GM18861 (cell line): Measurements from ENCODE around the gene GPR107.

Source experiments
- ATAC-seq: cut with Tn5 transposase; IDR thresholded peaks from one replicate; pipeline ENCODE4 v1.9.1; 2021; ENCODE audit not compliant: unreplicated experiment

The GPR107 gene

DNA sequence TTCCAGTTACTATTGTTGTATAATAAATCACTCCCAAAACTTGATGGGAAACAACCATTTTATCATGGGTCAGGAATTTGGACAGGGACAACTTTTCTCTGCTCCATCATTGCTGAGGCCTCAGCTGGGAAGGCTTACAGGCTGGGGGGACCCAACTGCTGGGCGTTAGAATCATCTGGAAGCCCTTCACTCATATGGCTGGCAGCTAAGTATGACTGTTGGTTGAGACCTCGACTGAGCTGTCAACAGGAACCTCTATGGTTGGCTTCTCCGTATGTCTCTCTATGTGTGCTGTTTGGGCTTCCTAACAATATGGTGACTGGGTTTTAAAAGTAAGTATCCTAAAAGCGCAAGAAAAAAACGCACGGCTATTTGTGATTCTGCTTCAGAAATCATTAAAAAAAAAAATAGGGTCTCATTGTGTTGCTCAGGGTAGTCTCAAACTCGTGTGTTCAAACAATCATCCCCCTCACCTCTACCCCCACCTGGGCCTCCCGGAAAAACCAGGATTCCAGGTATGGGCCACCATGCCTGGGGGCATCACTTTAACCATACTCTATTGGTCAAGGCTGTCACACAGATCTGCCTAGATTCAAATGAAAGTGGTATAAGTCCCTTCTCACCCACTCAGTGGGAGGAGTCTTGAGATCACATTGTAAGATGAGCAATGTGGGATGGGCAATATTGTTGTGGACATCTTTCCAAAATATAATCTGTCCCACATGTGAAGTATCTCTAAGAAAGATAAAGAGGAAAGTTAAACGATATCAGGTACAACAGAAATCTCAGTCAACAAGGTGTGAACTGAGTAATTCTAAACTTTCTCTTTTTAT is 26.0 kb upstream of the GPR107 start:
- no peak for ATAC-seq

DNA sequence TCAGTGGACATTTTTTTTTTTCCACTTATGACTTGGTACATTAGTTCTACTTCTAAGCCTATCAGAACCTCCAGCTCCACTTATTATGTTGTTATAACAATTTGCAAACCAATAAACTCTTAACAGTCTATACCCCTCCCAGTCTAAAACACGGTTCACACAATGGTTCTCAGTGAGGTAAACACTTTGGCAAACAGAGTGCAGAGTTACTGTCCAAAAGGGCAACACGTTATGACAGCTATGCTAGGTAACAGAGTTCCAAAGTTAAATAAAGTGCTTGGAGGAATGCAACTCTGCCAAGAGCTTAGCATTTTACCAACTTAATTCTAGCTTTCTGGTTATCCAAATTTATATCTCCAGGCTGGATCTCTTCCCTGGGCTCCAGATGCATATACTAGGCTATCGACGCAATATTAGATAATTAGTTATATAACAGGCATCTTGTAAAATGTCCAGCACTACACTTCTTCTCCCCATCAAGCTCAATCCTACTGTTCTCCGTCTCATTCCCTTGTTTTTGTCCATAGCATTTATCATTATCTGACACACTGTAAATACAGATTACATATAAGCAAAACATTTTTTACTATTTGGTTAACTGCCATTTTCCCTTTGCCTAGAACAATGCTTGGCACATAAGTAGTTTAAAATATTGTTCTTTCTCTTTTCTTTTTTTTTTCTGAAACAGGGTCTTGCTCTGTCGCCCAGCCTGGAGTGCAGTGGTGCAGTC is 25.0 kb upstream of the GPR107 start:
- no peak for ATAC-seq

DNA sequence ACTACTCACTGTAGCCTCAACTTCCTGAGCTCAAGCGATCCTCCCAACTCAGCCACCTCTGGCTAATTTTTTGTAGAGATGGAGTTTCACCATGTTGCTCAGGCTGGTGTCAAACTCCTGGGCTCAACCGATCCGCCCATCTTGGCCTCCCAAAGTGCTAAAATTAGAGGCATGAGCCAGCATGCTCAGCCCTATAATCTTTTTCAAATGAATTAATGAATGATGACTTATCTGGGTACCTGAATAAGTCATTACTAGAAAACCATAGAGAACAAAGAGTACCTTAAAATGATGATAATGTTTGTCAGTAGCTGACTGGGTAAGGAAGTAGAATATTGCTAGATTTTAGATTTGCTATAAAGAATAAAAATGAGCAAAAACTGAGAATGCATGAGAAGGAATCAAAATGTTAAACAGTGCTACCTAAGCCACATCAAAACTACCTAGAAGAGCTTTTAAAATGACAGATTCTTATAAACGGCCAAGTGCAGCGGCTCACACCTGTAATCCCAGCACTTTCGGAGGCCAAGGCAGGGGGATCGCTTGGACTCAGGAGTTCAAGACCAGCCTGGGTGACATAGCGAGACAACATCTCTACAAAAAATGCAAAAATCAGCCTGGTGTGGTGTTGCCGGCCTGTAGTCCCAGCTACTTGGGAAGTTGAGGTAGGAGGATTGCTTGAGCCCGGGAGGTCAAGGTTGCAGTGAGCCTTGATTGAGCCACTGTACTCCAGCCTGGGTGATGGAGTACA is 24.3 kb upstream of the GPR107 start:
- peak; percentile 30 for ATAC-seq

DNA sequence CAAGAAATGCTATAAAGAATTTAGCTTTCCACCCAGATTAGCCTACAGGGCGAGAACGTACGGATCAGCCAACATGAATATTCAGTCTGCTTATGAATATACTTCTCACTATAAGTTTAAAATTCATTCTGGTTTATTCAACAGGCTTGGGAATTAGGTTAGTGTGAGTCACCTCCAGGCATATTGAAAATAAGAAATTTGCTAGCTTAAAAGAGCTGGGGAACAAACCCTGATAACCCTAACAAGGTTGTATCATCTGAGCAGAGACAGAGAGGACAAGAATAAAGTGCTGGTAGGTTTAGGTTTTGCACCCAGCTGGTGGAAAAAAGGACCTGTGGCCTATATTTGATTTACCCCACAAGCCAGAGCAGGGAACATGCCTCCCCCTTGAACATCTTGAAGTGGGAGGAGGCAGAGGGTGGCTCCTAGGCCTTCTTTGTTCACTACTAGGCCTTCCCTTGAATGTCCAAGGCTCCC is 23.0 kb upstream of the GPR107 start:
- ATAC-seq, result no peak

DNA sequence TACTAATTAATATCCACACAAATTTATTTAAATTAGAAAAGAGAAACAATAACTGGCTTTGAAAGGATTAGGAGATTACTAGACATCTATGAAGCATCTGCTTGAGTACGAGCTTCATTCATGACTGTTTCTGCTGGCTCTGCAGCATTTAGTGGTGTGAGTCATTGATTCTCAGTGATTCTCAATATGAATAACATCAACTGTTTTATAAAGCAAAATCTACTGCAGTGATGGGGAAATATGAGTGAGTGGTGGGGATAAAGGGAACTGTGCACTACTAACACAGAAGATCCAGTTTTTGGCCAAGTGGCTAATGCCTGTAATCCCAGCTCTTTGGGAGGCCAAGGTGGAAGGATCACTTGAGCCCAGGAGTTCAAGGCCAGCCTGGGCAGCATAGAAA is 19.1 kb upstream of the GPR107 start:
- ATAC-seq, result no peak

DNA sequence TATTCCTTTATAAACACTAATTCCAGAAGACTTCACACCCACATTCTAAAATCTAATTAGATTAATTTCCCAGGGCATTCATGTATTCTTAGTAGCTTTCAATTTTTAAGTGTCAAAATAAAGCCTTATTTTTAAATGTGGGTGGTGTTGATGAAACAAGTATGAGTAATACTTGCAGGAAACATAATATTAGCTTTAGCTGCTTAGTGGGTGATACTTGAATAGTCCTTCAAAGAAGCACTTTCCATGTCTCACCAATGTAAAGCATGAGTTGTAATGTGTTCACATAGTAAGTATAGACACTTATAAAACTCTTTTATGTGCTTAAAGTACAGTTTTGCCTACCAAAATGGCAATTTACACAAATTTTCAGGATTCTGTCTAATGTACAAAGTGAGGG is 17.6 kb upstream of the GPR107 start:
- no peak for ATAC-seq

DNA sequence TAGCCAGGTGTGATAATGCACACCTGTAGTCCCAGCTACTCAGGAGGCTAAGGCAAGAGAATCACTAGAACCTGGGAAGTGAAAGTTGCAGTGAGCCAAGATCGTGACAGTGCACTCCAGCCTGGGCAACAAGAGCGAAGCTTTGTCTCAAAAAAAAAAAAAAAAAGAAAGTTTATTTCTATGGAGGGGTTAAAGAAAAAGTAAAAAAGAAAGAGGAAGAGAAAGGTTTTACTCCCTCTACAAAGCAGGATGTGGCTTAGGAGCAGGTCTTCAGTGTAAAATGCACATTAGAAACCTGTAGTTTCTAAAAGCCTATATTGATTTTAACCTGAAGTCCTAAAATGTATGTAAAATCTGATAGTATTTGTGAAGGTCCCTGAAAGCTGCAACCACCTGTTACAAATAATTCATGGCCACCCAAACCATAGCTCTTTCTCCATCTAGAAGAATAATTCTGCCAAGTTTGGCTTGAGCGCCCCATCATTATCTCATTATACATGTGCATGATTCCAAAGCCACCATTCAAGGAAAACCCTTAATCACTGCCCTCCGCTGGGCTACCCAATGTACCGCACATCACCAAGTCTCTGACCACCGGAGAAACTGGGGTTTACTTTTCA is 14.1 kb upstream of the GPR107 start:
- peak; percentile 30 for ATAC-seq

DNA sequence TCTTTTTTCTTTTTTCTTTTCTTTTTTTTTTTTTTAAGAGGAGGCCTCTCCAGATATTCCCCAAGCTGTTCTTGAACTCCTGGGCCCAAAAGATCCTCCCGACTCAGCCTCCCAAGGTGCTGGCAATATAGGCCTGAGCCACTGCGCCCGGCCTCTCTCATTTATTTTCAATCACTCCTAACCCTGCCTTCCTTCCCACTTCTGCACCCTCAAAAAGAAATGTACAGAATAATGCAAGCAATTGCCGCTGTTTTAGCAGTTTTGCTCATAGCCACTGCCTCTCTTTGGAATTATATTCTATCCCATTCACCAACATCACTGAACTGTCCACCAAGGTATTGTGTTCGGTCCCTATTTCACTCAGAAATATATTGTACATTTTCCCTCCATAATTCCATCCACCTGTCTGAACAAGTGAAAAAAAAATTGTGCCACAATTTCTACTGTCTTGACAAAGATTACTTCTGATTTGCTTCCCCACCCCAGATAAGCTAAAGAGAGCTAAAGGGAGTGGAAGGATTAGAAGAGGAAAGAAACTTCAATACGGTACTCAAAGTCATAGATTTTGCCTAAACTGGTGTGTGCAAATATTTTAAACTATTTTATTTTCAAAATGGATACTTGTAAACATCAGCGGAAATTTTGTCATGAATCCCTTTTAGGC is 12.6 kb upstream of the GPR107 start:
- no peak for ATAC-seq

DNA sequence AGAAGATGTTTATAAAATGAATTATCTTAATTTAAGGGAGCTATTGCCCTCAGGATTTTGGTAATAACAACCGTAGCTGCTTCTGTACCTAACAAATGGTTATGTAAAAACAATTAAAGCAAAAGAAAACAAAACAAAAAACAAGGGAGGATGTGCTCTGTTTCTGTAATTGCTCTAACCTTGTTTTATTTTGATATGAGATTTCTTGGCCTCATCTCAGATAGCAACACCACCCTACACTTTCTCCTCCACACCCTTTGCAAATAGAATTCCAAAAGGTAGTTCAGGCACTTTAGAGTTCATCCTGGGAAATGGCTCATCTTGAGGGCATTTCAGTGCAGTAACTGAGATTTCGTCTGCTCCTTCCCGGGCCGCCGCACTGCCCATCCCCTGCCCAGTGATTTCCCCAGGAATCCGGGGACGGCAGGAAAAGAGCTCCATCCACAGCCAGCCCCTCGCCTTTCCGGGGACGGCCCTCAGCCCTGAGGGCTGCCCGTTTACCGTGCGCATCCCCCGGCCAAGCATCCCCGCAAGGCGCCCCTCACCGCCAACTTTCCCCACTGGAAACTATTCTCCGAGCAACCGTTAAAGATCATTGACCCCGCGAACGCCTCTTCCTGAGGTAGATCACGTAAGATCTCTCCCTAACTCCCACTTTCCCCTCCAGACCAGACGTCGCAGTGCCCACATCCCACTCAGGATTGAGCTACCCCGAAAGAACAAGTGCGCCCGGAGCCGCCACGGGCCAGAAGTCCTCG is 11.9 kb upstream of the GPR107 start:
- ATAC-seq, result no peak

DNA sequence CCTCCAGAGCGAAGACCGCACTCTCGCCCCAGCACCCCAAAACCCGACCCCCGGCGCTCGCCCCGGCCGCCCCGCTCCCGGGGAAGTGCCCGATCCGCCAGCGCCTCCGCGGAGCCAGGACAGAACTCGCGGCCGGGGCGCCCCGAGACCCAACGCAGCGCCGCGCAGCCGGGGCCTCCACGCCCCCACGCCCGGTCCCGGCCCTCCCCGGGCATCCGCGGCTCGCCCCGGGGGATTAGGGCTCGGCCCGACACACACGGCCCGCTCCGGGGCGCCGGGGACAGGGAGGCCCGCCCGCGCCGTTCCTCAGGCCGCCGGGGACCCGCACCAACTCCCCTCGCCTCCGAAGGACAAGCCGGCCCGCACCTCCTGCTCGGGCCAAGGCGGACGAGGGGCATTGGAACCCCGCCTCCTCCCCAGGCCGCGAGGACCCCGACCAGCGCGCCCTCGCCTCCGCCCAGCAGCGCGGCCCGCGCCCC is 11.3 kb upstream of the GPR107 start:
- no peak for ATAC-seq

DNA sequence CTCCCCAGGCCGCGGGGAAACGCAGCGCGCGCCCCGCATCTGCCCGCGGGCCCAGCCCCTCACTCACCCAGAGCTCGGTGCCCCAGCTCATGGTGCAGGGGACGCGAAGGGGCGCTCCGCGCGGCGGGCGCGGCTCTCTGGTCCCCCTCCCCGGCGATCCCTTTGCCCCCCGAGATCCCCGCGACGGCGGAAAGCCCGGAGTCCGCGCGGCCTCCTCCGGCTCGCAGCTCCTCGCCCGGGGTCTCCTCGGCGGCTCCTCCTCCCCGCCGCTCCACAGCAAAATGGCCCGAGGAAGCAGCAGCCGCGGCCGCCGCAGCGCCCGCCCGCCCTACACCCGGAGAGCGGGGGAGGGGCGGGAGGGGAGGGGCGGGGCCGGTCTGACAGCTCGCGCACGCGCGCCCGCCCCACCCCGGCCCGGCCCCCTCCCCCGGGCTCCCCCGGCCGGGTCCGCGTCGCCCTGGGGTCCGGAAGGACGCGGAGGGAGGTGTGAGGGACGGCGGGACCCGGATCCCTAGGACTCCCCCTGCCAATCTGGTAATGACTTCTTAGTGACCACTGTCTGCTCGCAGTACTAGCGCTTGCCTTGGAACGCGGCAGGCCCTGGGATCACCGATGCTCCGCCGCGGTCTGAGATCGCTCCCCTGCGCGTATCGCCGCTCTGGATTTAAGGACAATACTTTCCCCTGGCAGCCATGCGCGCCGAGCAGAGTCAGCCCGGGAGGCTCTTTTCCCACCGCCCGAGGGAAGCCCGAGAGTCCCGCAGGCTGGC is 10.6 kb upstream of the GPR107 start, which contains the start of gene FNBP1:
Gene FNBP1, minus strand, starts transcription at position 305 of the 769 bp plus-strand sequence. Its CDS starts 214 bp downstream, at position 91.
- ATAC-seq, result no peak

DNA sequence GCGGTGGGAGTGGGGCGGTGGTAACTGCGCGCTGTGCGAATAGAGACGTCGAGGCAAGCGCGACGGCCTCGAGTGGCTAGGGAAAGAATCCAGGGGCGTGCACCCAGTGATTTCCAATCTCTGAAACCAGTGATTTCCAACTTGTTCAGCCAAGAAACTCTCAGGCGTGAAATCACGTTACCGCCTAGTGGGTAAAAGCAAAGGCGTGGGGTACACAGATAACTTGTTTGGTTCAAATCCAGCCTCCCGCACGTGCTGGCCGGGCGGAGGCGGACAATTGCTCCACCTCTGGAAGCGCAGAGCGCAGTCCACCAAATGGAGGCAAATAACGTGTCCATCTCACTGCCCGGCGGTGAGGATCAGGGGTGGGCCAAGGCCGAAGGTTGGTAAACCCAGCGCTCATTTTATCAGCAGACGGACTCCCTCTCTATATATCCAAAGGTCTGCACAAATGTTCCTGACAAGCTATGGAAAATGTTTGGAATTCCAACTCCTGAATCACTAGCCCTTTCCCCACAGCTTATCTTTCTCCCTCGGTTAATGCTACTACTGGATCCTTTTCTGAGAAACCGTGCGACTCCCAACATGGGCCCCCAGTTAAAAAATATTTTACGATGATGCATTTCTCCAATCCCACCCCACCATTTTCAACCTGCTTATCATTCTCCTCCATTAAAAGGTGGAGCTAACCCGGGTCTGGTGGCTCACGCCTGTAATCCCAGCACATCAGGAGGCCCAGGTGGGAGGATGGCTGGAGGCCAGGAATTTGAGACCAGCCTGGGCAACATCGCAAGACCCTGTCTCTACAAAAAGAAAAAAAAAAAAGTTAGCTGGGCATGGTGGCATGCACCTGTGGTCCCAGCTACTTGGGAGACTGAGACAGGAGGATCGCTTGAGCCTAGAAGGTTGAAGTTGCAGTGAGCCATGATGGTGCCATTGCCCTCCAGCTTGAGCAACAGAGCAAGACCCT is 9.8 kb upstream of the GPR107 start:
- no peak for ATAC-seq

DNA sequence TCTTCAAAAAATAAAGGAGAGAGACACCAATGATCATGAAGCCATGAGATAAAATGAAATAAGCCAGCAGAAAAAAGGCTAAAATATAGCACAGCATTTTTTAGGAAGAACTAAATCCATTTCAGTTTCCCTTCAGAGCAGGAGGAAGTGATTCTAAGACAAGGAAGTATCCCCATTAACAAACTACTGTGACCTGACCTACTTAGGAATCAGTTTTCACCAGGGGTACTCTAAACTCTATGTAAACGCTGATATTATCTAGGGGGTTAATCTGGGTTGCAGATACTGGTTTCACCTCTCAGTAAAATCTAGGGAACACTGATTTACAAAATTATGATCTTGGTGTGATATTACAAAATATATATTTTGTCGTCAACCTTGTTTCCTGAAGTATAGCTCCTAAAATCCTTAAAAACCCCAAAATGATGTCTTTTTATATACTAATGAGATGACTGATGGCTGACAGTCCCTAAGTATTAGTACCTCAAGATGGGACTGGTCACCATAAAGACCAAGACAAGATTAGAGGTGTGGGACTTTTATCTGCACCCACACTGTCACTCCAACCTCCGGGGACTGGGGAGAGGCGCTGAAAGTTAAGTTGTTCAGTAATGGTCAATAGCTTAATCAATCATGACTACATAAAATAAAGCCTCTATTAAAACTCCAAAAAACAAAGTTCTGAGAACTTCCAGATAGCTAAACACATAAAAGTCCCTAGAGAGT is 7.8 kb upstream of the GPR107 start:
- ATAC-seq, result no peak

DNA sequence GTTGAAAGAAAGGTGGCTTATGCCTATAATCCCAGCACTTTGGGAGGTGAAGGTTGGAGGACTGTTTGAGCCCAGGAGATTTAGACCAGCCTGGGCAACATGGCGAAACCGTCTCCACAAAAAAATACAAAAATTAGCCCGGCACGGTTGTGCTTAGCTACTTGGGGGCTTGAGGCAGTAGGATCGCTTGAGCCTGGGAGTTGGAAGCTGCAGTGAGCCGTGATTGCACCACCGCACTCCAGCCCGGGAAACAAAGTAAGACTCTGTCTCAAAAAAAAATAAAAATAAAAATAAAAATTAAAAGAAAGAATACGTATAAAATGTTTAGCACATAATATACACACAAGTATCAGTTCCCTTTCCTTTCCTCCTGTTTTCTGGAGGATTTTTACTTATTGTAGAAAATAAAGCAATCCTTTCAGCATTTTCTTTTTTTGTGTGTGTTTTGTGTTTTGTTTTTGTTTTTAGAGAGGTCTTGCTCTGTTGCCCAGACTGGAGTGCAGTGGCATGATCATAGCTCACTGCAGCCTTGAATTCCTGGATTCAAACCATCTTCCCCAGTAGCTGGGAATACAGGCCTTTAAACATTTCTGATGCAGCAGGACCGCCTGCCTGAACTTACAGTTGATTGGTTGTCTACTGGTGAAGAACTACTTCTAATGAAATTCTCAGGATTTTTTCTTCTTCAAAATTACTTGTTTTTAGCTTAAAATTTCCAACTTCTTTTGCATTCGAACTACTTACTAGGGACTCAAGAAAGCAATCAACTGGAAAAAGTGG is 4.1 kb upstream of the GPR107 start:
- ATAC-seq, result no peak

DNA sequence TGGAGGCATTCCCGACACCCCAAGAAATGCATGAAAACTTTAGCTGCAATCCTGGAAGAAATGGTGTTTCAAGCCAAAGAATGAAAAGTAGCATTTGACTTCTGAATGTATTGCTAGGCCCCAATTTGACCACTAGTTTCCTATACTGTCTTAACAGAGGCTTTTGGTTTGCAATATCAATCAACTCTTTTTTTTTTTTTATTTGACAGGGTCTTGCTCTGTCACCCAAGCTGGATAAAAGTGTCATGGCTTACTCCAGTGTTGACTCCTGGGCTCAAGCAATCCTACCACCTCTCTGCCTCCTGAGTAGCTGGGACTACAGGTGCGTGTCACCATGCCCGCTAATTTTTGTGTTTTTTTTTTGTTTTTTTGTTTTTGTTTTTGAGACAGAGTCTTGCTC is 3.2 kb upstream of the GPR107 start:
- ATAC-seq, result no peak

DNA sequence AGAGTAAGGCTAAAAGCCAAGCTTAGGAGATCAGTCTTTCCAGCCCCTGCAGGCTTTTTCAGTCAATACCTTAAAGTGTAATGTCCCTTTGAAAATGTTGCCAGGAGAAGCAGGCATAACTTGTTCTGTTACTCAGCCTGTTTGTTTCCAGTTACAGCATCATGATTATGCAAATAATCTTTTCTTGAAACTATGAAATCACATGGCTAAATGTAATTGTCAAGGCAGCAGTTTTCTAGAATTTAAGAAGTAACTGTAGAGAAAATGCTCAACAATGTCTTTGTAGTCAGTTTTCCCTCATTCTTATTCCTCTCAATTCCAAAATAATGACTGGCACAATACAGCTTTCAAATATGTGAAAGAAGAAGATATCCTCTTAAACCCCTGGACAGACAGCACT is 1.9 kb upstream of the GPR107 start:
- ATAC-seq, result no peak
